Right ventricle myocardium inferior (tissue), 1 donor: ENCODE data around the gene DAD1. TPM values are rescaled to one million over a fixed set of nuclear protein-coding genes. Genes with fewer than 3 reads are reported as not detected.
A peak's percentile ranks its signal among the peaks of the same experiment; 100 is the strongest.
"Not testable (repeated sequence)": the region's sequence is repeated elsewhere in the genome, so short reads cannot be mapped to it uniquely, and the experiment has no call there.

Experiments used
- ATAC-seq: fragments of 200-7000 bp; cut with Tn5 transposase; one replicate; pipeline ENCODE4 v1.9.1; 2020; ENCODE audit warnings: mild to moderate bottlenecking, moderate library complexity
- DNase-seq: peaks from one replicate; pipeline ENCODE4 v3.0.0; 2021; ENCODE audit errors: missing footprints
- intact Hi-C: fragments of 100-400 bp; cut with DNase I; formaldehyde crosslinking; loops from one replicate; pipeline ENCODE4 v1.11.0; 2022
- total RNA-seq: library from RNA; stranded (reverse); fragmentation: NEBNext Ultra II Directional; extraction: Animal tissue kit (Norgen Biotek cat#: 25700); gene quantifications from one replicate; pipeline ENCODE4 v1.2.1, GENCODE V29; 2021
- donor health status: DM: no; HTN: yes; CAD: no; lungs with severe emphysema.

Gene DAD1
- total RNA-seq, 1 donor from 2014 or later = 143 TPM

DNA sequence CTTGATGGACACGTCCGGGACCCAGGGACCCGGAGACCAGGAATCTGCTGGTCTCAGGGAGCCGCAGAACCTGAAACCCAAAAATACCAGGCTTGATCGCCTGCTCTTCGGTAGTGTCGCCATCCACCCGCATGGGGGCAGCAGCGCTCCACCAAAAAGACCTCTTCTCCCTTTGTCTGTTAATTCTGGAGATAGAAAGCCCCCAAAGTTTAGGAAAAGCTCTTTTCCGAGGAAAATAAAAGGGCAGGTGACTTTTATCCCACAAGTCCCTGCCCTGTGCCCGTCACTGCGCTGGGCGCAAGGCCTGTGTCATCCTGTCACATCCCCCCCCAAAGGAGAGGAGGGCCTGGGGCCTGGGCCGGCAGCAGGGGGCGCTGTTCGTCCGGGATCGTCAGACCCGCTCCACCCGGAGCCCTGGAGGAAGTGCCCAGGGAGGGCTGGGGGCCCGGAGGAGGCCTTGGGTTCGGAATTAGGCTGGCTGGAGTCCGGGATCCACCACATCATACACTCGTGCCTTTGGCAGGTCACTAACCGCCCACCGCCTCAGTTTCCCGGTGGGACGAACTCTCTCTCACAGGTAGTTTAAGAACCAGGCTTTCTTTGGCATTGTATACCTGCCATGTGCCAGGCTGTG lies 31.9 kb downstream of the DAD1 start:
- peak; percentile 88 for ATAC-seq
- intact Hi-C loops = loop anchor here (2.0 to 10.0 kb wide), 5 partner anchors 80 to 498 kb away; partner anchors contain the start of gene CDH24
- peak; percentile 84 for DNase-seq

DNA sequence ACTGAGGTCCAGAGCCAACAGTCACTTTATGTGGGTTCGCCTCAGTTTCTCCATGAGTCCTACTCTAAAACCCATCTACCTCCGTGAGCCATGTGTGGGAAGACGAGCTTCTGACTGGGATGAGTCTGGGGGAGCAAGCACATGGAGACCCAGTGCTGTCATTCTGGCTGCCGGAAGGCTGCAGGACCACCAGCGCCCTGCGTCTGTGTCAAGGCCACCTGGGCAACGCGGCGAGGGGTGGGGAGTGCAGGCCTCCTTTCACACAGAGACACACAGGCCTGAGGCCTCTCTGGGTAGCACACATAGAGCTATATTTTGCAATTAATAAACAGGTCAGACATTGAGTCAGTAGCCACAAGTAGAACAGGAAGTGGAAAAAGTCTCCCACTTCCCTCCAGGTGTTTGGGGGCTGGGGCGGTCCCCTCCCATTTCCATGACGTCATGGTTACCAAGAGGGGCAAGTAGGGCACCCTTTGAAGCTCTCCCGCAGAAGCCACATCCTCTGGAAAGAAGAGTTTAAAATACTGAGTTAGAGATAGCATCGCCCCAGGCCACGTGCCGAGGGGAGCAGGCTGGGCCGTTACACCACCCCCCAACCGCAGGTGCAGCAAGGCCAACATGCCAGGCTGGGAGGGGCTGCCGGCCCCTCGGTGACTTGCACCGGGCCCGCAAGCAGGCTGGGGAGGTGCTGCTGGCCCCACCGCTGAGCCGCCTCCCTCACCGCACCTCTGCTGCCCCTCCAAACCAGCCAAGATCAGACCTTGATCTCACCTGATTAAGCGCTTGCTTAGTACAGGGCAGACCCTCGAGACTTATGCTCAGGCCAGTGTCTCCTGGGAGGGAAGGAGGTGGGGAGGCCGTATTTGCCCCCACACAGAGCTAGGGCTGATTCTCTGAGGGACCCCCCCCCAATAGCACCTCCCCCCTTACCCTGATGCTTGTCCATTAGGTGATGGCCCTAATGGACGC lies 32.7 kb downstream of the DAD1 start:
- peak; percentile 22 for ATAC-seq

DNA sequence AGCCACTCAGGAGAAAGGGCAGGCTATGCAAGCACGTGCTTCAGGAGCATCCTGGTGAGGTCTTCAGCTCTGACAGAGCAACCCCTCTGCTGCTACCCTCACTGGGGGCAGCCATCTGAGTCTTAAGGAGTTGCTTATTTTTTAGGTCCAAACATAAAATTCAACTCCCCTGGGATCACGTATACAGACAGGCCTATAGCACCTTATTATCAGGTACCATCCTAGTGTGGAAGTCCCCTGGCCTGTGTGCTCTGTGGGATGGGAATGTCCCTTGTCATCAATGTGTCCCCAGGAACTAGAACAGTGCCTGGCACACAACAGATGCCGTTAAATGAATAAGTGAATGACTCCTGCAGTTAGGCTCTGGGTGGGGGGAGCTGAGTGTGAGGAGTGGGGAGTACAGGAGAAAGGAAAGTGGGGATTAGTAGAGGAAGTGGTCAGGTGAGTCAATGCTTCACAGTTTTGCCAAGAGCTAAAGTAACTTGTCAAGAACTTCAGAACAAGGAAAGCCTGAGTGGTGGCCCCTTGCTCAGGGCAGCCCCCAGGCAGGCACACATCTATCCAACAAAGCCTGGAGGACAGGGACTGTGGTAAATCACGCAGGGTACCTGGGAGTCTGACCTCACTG lies 33.5 kb downstream of the DAD1 start:
- ATAC-seq = no peak
- no peak for DNase-seq
- intact Hi-C loops = loop anchor here (2.0 to 10.0 kb wide), 5 partner anchors 78 to 499 kb away; partner anchors contain the start of gene CDH24

More for the DNA sequence above, 32.7 kb downstream of the DAD1 start:
- peak; percentile 73 for DNase-seq
- intact Hi-C loops = loop anchor here (2.0 to 10.0 kb wide), 5 partner anchors 79 to 498 kb away; partner anchors contain the start of gene CDH24

DNA sequence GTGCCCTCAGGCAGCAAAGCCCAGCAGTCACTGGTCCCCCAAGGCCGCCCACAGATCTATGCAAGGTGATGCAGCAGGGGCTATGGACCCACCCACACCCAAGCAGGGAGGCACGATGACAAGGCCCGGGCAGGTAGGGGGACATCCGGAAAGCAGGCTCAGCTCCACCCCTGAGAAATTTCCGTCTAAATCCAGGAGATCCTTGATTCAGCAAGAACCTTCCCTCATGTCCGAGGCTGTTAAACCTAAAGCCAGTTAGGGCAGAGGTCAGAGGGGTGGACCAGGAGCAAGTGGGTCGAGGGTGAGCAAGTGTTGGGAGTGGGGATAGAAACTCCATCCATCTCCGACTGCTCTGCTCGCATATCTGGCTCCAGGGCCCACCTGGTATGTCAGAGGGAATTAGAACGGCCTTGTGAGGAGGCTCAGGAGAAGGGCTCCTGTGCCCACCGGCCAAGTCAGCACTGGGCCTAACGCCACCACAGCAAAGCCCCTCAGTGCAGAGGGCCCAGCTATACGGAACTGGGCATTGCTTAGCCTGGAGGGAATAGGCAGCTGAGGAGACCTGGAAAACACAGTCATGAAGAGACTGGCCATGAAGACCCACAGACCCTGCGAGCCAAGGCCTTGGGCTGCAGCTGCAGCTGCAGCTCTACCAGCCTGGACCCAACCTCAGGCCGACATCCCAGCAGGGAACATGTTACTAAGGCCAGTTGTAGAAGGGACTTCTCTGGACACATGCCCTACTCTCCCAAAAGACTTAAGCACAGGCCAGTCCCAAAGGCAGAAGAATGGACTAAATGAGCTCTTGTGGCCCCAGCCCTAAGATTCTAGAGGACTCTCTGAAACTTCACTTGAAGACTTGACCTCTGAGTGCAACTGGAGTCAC lies 34.3 kb downstream of the DAD1 start:
- ATAC-seq (no peak), DNase-seq (no peak)
- intact Hi-C loops = loop anchor here (5.0 to 10.0 kb wide), 4 partner anchors 77 to 500 kb away; partner anchors contain the start of gene CDH24

DNA sequence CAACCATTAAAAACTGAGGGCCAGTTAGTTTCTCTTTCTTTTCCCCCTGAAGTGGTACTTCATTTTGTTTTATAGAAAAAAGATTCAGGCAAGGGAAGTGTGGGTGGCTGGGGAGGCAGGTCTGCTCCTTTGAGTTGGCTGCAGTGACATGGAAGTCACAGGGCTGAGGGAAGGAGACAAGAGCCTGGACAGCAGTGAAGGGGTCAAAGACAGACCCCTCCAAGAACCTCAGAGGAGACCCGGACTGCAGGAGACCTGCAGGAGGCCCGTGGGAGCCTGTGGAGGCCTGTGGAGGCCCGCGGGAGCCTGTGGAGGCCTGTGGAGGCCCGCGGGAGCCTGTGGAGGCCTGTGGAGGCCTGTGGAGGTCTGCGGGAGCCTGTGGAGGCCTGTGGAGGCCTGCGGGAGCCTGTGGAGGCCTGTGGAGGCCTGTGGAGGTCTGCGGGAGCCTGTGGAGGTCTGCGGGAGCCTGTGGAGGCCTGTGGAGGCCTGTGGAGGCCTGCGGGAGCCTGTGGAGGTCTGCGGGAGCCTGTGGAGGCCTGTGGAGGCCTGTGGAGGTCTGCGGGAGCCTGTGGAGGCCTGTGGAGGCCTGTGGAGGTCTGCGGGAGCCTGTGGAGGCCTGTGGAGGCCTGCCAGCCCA lies 35.0 kb downstream of the DAD1 start:
- intact Hi-C loops = loop anchor here (10.0 kb wide), 1 partner anchor 501 kb away; the partner anchor contains the start of gene CDH24
- not testable (repeated sequence) for DNase-seq, ATAC-seq

DNA sequence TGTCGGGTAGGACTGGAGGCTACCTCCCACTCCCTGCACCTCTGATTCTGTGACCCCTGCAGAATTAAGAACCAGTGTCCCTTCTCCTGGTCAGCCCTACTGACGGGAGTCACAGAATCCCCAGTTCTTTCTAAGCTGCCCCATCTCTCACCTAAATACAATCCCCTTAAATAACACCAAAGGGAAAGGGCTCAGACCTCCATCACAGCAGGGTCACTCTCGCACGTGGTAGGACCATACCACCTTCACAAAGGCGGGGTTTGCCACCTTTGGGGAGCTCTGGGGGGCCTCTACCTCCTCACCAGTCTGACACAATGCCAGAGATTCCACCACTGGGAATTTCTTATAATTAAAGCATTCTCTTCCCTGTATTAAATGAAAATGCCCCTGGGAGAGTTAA lies 35.6 kb downstream of the DAD1 start:
- ATAC-seq (no peak), DNase-seq (no peak)
- intact Hi-C loops = loop anchor here (10.0 kb wide), 1 partner anchor 501 kb away; the partner anchor contains the start of gene CDH24

DNA sequence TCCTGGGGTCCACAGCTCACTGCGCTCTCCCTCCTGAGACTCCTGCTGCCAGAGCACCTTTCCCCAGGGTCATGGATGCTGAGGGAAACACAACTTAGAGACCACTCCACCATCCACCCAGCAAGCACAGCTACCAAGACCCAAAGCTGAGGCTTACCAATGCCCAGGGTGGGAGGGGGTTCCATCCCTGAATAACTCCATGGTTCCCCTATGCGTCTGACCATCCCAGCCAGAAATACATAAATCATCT lies 36.3 kb downstream of the DAD1 start:
- intact Hi-C loops = loop anchor here (10.0 kb wide), 1 partner anchor 502 kb away; the partner anchor contains the start of gene CDH24
- ATAC-seq (no peak), DNase-seq (no peak)

DNA sequence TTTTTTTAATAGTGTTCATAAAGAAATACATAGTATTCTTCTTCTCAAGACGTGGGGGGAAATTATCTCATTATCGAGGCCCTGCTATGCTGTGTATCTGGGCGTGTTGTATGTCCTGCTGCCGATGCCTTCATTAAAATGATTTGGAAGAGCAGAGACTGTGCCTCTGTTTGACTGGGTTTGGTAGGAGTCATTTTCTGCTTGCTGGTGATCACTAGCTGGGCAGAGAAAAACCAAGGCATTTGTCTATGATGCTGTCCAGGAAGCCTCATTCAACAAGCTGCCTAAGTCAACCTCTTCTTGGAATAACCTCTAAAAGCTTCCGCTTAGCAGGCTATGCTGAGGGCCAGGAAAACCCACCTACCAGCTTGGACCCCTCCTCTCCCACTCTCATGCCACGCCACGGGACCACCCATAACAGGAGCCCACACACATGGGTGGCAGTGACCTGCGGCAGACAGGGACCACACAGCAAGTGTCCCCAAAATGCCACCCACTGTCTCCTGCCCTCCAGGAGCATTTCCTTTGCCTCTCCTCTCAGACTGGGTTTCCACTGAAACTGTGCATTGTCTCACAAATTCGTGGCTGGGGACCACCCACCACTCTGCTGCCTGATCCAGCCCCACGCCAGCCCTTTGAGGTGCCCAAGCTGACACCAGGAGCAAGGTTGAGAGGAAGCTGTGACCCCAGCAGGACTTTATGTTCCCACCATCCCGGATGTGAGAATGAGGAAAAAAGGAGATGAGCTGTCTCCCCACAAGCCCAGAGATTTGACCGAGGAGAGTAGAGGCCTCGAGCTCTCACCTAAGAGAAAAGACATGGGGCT lies 36.8 kb downstream of the DAD1 start:
- intact Hi-C loops = loop anchor here (10.0 kb wide), 1 partner anchor 503 kb away; the partner anchor contains the start of gene CDH24
- DNase-seq (no peak), ATAC-seq (no peak)

DNA sequence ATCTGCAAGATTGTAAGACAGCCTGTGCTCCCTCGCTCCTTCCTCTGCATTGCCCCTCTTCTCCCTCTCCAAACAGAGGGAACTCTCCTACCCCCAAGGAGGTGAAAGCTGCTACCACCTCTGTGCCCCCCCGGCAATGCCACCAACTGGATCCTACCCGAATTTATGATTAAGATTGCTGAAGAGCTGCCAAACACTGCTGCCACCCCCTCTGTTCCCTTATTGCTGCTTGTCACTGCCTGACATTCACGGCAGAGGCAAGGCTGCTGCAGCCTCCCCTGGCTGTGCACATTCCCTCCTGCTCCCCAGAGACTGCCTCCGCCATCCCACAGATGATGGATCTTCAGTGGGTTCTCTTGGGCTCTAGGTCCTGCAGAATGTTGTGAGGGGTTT lies 37.4 kb downstream of the DAD1 start:
- no peak for ATAC-seq
- intact Hi-C loops = loop anchor here (10.0 kb wide), 1 partner anchor 503 kb away; the partner anchor contains the start of gene CDH24
- no peak for DNase-seq

DNA sequence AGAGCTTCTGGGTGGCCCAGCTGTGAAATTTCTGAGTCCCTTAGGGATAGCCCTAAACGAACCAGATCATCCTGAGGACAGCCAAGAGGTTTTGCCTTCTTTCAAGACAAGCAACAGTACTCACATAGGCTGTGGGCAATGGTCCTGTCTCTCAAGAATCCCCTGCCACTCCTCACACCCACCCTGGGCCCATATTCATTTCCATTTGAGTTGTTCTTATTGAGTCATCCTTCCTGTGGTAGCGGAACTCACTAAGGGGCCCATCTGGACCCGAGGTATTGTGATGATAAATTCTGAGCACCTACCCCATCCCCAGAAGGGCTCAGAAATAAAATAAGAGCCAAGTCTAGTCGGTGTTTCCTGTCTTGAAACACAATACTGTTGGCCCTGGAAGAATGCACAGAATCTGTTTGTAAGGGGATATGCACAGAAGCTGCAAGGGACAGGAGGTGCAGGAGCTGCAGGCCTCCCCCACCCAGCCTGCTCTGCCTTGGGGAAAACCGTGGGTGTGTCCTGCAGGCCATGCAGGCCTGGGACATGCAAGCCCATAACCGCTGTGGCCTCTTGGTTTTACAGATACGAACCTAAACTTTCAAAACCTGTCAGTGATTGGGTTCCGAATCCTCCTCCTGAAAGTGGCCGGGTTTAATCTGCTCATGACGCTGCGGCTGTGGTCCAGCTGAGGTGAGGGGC lies 38.9 kb downstream of the DAD1 start:
- DNase-seq (no peak), ATAC-seq (no peak)
- intact Hi-C loops = loop anchor here (10.0 kb wide), 1 partner anchor 505 kb away; the partner anchor contains the start of gene CDH24

DNA sequence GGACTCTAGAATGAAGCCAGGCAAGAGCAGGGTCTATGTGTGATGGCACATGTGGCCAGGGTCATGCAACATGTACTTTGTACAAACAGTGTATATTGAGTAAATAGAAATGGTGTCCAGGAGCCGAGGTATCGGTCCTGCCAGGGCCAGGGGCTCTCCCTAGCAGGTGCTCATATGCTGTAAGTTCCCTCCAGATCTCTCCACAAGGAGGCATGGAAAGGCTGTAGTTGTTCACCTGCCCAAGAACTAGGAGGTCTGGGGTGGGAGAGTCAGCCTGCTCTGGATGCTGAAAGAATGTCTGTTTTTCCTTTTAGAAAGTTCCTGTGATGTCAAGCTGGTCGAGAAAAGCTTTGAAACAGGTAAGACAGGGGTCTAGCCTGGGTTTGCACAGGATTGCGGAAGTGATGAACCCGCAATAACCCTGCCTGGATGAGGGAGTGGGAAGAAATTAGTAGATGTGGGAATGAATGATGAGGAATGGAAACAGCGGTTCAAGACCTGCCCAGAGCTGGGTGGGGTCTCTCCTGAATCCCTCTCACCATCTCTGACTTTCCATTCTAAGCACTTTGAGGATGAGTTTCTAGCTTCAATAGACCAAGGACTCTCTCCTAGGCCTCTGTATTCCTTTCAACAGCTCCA lies 39.6 kb downstream of the DAD1 start:
- intact Hi-C loops = no loop called here

DNA sequence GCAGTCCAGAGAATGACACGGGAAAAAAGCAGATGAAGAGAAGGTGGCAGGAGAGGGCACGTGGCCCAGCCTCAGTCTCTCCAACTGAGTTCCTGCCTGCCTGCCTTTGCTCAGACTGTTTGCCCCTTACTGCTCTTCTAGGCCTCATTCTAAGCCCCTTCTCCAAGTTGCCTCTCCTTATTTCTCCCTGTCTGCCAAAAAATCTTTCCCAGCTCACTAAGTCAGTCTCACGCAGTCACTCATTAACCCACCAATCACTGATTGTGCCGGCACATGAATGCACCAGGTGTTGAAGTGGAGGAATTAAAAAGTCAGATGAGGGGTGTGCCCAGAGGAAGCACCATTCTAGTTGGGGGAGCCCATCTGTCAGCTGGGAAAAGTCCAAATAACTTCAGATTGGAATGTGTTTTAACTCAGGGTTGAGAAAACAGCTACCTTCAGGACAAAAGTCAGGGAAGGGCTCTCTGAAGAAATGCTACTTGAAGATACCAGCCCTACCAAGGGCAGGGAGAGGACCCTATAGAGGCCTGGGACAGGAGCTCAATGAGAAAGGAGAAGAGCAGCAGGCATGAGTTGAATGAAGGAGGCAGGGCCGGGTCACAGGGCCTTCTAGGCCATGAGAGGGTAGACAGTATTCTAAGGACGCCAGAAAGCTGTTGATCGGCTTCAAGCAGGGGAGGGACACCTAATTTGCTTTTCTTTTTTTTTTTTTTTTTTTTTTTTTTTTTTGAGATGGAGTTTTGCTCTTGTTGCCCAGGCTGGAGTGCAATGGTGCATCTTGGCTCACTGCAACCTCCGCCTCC lies 40.9 kb downstream of the DAD1 start:
- intact Hi-C loops = no loop called here
- ATAC-seq (no peak), DNase-seq (no peak)

More for the DNA sequence above, 39.6 kb downstream of the DAD1 start:
- ATAC-seq = no peak
- no peak for DNase-seq

DNA sequence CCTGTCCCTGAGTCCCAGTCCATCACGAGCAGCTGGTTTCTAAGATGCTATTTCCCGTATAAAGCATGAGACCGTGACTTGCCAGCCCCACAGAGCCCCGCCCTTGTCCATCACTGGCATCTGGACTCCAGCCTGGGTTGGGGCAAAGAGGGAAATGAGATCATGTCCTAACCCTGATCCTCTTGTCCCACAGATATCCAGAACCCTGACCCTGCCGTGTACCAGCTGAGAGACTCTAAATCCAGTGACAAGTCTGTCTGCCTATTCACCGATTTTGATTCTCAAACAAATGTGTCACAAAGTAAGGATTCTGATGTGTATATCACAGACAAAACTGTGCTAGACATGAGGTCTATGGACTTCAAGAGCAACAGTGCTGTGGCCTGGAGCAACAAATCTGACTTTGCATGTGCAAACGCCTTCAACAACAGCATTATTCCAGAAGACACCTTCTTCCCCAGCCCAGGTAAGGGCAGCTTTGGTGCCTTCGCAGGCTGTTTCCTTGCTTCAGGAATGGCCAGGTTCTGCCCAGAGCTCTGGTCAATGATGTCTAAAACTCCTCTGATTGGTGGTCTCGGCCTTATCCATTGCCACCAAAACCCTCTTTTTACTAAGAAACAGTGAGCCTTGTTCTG lies 41.6 kb downstream of the DAD1 start:
- ATAC-seq = peak; percentile 69
- DNase-seq = no peak
- intact Hi-C loops = no loop called here

DNA sequence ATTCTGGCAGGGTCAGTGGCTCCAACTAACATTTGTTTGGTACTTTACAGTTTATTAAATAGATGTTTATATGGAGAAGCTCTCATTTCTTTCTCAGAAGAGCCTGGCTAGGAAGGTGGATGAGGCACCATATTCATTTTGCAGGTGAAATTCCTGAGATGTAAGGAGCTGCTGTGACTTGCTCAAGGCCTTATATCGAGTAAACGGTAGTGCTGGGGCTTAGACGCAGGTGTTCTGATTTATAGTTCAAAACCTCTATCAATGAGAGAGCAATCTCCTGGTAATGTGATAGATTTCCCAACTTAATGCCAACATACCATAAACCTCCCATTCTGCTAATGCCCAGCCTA lies 42.3 kb downstream of the DAD1 start:
- ATAC-seq = no peak
- intact Hi-C loops = no loop called here
- DNase-seq = no peak
